ENCODE results near the gene EMC6.

Gene EMC6

GRCh38 chr17:3715296-3715695, 46.7 kb downstream of the EMC6 start:
- no peak for DNase-seq

- no peak for DNase-seq
These were observed 49.6 kb downstream of the EMC6 start for GRCh38 chr17:3718201-3718600.

GRCh38 chr17:3719265-3719664, 50.7 kb downstream of the EMC6 start:
- no peak for DNase-seq

All from NCI-H524 treated with DMSO at 0.1 percent for 48 hours (cell line).